ENCODE results near the gene USP37. TPM values are rescaled to one million over a fixed set of nuclear protein-coding genes. Genes with fewer than 3 reads are reported as not detected.
A peak's percentile ranks its signal among the peaks of the same experiment; 100 is the strongest.

USP37 gene
- total and polyA plus RNA-seq, 2 of the 13 experiments (the other 11 are each of a cell fraction or from before 2014, with no cell fraction given) = 6.5 to 30.6 TPM

DNA sequence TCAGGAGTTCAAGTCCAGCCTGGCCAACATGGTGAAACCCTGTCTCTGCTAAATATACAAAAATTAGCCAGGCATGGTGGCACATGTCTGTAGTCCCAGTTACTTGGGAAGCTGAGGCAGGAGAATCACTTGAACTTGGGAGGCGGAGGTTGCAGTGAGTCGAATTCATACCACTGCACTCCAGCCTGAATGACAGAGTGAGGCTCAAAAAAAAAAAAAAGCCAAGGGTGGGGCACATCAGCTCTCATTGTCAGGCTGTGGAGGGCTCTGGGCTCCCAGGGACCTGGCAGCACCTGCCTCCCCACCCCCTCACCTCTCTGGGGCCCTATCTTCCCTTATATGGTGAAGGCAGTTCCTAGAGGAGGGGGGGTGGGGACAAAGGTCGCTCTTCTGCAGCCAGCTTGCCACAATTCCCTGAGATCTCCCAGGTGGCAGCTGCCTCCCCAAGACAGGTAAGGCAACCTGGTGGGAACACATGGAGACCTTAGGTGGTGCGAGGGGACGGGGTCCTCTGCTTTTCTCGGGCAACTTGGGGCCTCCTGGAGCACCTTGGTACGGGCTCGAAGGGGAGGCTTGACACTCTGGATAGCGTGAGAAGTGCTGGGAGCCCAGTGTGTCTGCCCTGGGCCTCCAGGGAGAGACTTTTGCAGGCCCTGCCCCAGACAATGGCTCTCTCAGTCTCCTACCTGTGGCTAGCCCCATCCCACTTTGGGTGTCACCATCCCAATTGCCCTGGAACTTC, 149.3 kb downstream of the USP37 start, which contains the start of gene VIL1 (continued):
- TF ChIP-seq, protein P1, sequence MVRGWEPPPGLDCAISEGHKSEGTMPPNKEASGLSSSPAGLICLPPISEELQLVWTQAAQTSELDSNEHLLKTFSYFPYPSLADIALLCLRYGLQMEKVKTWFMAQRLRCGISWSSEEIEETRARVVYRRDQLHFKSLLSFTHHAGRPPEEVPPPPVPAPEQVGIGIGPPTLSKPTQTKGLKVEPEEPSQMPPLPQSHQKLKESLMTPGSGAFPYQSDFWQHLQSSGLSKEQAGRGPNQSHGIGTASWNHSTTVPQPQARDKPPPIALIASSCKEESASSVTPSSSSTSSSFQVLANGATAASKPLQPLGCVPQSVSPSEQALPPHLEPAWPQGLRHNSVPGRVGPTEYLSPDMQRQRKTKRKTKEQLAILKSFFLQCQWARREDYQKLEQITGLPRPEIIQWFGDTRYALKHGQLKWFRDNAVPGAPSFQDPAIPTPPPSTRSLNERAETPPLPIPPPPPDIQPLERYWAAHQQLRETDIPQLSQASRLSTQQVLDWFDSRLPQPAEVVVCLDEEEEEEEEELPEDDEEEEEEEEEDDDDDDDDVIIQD (CRISPR knock-in tag; IDR thresholded peaks at IDR 0.05; ENCODE audit: low read depth) = peak; percentile 15; the same call in 1 of the 2 replicates
- peak; percentile 76 for TF ChIP-seq ZNF547 (CRISPR knock-in tag; IDR thresholded peaks at IDR 0.05)
- TF ChIP-seq ZNF546 (CRISPR knock-in tag; conservative IDR thresholded peaks at IDR 0.05) = 0 out of 2 replicates have a peak, but pooled peaks have one; percentile 15
- TF ChIP-seq, protein P2, sequence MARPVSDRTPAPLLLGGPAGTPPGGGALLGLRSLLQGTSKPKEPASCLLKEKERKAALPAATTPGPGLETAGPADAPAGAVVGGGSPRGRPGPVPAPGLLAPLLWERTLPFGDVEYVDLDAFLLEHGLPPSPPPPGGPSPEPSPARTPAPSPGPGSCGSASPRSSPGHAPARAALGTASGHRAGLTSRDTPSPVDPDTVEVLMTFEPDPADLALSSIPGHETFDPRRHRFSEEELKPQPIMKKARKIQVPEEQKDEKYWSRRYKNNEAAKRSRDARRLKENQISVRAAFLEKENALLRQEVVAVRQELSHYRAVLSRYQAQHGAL (CRISPR knock-in tag; IDR thresholded peaks at IDR 0.05; ENCODE audit: not compliant biosample characterization) = peak; percentile 68
- no peak for TF ChIP-seq RORA (CRISPR knock-in tag; IDR thresholded peaks at IDR 0.05)
- TF ChIP-seq, protein P3, sequence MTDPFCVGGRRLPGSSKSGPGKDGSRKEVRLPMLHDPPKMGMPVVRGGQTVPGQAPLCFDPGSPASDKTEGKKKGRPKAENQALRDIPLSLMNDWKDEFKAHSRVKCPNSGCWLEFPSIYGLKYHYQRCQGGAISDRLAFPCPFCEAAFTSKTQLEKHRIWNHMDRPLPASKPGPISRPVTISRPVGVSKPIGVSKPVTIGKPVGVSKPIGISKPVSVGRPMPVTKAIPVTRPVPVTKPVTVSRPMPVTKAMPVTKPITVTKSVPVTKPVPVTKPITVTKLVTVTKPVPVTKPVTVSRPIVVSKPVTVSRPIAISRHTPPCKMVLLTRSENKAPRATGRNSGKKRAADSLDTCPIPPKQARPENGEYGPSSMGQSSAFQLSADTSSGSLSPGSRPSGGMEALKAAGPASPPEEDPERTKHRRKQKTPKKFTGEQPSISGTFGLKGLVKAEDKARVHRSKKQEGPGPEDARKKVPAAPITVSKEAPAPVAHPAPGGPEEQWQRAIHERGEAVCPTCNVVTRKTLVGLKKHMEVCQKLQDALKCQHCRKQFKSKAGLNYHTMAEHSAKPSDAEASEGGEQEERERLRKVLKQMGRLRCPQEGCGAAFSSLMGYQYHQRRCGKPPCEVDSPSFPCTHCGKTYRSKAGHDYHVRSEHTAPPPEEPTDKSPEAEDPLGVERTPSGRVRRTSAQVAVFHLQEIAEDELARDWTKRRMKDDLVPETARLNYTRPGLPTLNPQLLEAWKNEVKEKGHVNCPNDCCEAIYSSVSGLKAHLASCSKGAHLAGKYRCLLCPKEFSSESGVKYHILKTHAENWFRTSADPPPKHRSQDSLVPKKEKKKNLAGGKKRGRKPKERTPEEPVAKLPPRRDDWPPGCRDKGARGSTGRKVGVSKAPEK (CRISPR knock-in tag; IDR thresholded peaks at IDR 0.05; ENCODE audit: borderline replicate concordance) = 0 out of 2 replicates have a peak, but pooled peaks have one; percentile 62
- peak; percentile 79; the same call in 1 of the 2 replicates for TF ChIP-seq ZNF430 (CRISPR knock-in tag; IDR thresholded peaks at IDR 0.05)
- no peak for TF ChIP-seq ZNF484 (CRISPR knock-in tag; IDR thresholded peaks at IDR 0.05; ENCODE audit: borderline replicate concordance, low read depth)
- TF ChIP-seq BRD4 (CRISPR knock-in tag; IDR thresholded peaks at IDR 0.05) = peak; percentile 24
- TF ChIP-seq POLR2A (IDR thresholded peaks at IDR 0.05; ENCODE audit: insufficient read depth in 1 of 2, low read depth in 2 of 2, low read length in 2 of 2) = peak; percentile 92 to 99
- peak; percentile 73; the same call in 1 of the 2 replicates for TF ChIP-seq SP4 (CRISPR knock-in tag; IDR thresholded peaks at IDR 0.05)
- TF ChIP-seq, protein P4, sequence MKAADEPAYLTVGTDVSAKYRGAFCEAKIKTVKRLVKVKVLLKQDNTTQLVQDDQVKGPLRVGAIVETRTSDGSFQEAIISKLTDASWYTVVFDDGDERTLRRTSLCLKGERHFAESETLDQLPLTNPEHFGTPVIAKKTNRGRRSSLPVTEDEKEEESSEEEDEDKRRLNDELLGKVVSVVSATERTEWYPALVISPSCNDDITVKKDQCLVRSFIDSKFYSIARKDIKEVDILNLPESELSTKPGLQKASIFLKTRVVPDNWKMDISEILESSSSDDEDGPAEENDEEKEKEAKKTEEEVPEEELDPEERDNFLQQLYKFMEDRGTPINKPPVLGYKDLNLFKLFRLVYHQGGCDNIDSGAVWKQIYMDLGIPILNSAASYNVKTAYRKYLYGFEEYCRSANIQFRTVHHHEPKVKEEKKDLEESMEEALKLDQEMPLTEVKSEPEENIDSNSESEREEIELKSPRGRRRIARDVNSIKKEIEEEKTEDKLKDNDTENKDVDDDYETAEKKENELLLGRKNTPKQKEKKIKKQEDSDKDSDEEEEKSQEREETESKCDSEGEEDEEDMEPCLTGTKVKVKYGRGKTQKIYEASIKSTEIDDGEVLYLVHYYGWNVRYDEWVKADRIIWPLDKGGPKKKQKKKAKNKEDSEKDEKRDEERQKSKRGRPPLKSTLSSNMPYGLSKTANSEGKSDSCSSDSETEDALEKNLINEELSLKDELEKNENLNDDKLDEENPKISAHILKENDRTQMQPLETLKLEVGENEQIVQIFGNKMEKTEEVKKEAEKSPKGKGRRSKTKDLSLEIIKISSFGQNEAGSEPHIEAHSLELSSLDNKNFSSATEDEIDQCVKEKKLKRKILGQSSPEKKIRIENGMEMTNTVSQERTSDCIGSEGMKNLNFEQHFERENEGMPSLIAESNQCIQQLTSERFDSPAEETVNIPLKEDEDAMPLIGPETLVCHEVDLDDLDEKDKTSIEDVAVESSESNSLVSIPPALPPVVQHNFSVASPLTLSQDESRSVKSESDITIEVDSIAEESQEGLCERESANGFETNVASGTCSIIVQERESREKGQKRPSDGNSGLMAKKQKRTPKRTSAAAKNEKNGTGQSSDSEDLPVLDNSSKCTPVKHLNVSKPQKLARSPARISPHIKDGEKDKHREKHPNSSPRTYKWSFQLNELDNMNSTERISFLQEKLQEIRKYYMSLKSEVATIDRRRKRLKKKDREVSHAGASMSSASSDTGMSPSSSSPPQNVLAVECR (CRISPR knock-in tag; IDR thresholded peaks at IDR 0.05; ENCODE audit: borderline replicate concordance) = peak; percentile 85
- 0 out of 2 replicates have a peak, but pooled peaks have one; percentile 76 for TF ChIP-seq MYNN (CRISPR knock-in tag; IDR thresholded peaks at IDR 0.05; ENCODE audit: low read depth)
- no peak for TF ChIP-seq KDM1A (CRISPR knock-in tag; IDR thresholded peaks at IDR 0.05)
- TF ChIP-seq KDM2A (CRISPR knock-in tag; IDR thresholded peaks at IDR 0.05; ENCODE audit: borderline replicate concordance, low read depth) = peak; percentile 51; the same call in 1 of the 2 replicates
- peak; percentile 93; the same call in 1 of the 2 replicates for TF ChIP-seq ZMAT3 (CRISPR knock-in tag; conservative IDR thresholded peaks at IDR 0.05)
- TF ChIP-seq KLF12 (CRISPR knock-in tag; IDR thresholded peaks at IDR 0.05; ENCODE audit: borderline replicate concordance) = 0 out of 2 replicates have a peak, but pooled peaks have one; percentile 22
- peak; percentile 40; the same call in 1 of the 2 replicates for TF ChIP-seq SIX4 (CRISPR knock-in tag; IDR thresholded peaks at IDR 0.05)

Measured in HepG2 (cell line).